HG02943 (cell line): ENCODE data around the gene CREB3.

Experiments used
- ATAC-seq: cut with Tn5 transposase; IDR thresholded peaks from one replicate; pipeline ENCODE4 v1.9.1; 2021; ENCODE audit warnings: mild to moderate bottlenecking, low read depth, moderate library complexity; ENCODE audit not compliant: unreplicated experiment

The CREB3 gene

DNA sequence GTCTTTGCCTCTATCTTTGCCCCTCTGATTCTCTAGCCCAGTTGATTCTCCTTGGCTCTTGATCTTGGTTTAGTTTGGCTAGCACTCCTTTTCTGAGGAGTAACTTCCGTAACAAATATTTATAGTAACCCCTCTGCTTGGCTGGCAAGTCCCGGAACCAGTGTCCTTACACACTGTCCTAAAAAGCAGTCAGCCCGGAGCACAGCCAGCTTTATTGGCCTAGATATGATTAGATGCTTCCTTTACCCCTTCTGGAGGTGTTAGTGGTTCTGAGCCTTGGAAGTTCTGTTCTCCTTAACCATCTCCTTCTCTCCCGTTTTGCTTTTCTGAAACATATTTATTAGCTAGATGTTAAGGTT, 38.6 kb downstream of the CREB3 start:
- ATAC-seq = no peak

GRCh38 chr9:35771534-35771933, 39.1 kb downstream of the CREB3 start:
- no peak for ATAC-seq

- no peak for ATAC-seq
These were observed 39.5 kb downstream of the CREB3 start for GRCh38 chr9:35771943-35772342.

GRCh38 chr9:35774907-35775635, 42.6 kb downstream of the CREB3 start:
- ATAC-seq = no peak

- no peak for ATAC-seq
These were observed 43.6 kb downstream of the CREB3 start for GRCh38 chr9:35776018-35776417.

- ATAC-seq = no peak
These were observed 46.0 kb downstream of the CREB3 start for GRCh38 chr9:35778496-35778895.

- ATAC-seq = no peak
These were observed 48.6 kb downstream of the CREB3 start for GRCh38 chr9:35781066-35781465.

GRCh38 chr9:35783418-35783817, 51.0 kb downstream of the CREB3 start:
- ATAC-seq = no peak
